MCF 10A (cell line): ENCODE measurements around the gene MERTK. TPM values are rescaled to one million over a fixed set of nuclear protein-coding genes. Genes with fewer than 3 reads are reported as not detected.

Experiments used
- BruUV-seq: library from RNA; stranded (reverse); fragments of 400-500 nt; replicated peaks from 2 replicates; lab custom pipeline; 2021; lab: Mats Ljungman, UMichigan
- CTCF ChIA-PET: fragments of 300-600 bp; sonication (Branson Sonifier 250); formaldehyde crosslinking; extraction: SDS; loops from one replicate; lab custom pipeline; 2021; ENCODE audit warnings: antibody characterized with exemption, inconsistent platforms; lab: Yijun Ruan, JAX
- POLR2A ChIA-PET: fragments of 300-600, 350-650 bp; sonication (Branson Sonifier 250); formaldehyde crosslinking; extraction: SDS; loops from one replicate; lab custom pipeline; 2020; ENCODE audit warnings: antibody characterized with exemption, inconsistent platforms; lab: Yijun Ruan, JAX
- DNase-seq: peaks from one replicate; pipeline ENCODE4 v3.0.0-alpha.2; 2018; ENCODE audit not compliant: unreplicated experiment
- H3K27ac Mint-ChIP-seq: one replicate; pipeline ENCODE4 v1.8.0; 2022; ENCODE audit warnings: mild to moderate bottlenecking, low read depth, mixed read lengths; ENCODE audit not compliant: unreplicated experiment
- H3K27me3 Mint-ChIP-seq: one replicate; pipeline ENCODE4 v1.8.0; 2022; ENCODE audit warnings: mixed read lengths; ENCODE audit not compliant: insufficient read depth, unreplicated experiment
- H3K36me3 Mint-ChIP-seq: one replicate; pipeline ENCODE4 v1.8.0; 2022; ENCODE audit warnings: mild to moderate bottlenecking, moderate library complexity, mixed read lengths; ENCODE audit not compliant: insufficient read depth, unreplicated experiment
- H3K4me1 Mint-ChIP-seq: one replicate; pipeline ENCODE4 v1.8.0; 2022; ENCODE audit warnings: mixed read lengths; ENCODE audit not compliant: insufficient read depth, unreplicated experiment
- H3K4me3 Mint-ChIP-seq: one replicate; pipeline ENCODE4 v1.8.0; 2022; ENCODE audit warnings: mild to moderate bottlenecking, moderate library complexity, mixed read lengths; ENCODE audit not compliant: unreplicated experiment
- H3K9me3 Mint-ChIP-seq: one replicate; pipeline ENCODE4 v1.8.0; 2022; ENCODE audit warnings: mixed read lengths; ENCODE audit not compliant: unreplicated experiment
- intact Hi-C: fragments of 100-400 bp; cut with micrococcal nuclease; formaldehyde crosslinking; loops from 2 replicates; pipeline ENCODE4 v1.14.1; 2022
- total RNA-seq: library from RNA; stranded (reverse); gene quantifications from 2 replicates; pipeline ENCODE4 v1.2.3, GENCODE V29; 2022
- TF ChIP-seq, protein P1 (sequence below): fragments of 200-600 bp; IDR thresholded peaks from one replicate; pipeline ENCODE4 v1.8.0; 2022; ENCODE audit warnings: antibody characterized with exemption, mild to moderate bottlenecking; ENCODE audit not compliant: unreplicated experiment

MERTK gene
- total RNA-seq, 1 experiment from 2014 or later, result 0.19 TPM

DNA sequence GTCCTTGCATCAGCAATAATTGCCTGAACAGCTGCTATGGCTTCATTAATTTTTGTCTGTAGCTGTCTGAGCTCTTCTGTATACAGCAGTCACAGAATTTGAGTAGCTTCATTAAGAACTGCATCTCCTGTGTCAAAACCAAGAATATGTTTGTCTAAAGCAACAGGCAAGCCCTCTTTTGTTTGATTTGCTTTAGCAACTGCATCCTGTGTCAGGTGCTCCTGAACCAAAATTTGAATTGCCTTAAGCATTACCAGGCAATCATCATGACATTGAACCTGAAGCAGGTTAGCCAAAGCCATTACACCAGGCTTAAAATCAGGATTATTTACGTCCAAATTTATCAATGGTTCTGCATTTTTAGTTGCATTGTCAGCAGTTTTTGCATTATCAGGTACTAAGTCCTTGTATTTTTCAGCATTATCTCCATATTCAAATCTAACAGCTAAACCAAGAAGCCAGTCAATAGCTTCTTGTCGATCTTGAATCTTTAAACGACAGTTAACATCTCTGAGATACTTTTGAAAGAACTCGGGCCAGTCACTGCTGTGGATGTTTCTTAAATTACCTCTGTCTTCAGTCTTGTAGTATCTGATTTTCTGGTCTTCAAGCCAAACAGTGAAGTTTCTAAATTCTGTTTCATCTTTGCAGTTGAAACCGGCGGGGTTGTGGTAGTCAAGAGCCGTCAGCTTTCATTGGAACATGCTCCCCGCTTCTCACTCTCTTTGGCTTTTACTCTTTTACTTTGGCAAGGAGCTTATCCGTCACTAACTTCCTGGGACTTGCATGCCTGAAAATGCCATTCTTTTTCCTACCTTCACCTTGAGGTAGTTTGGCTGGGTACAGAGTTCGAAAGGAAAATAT, 42.2 kb downstream of the MERTK start:
- POLR2A ChIA-PET, result no interaction called here

DNA sequence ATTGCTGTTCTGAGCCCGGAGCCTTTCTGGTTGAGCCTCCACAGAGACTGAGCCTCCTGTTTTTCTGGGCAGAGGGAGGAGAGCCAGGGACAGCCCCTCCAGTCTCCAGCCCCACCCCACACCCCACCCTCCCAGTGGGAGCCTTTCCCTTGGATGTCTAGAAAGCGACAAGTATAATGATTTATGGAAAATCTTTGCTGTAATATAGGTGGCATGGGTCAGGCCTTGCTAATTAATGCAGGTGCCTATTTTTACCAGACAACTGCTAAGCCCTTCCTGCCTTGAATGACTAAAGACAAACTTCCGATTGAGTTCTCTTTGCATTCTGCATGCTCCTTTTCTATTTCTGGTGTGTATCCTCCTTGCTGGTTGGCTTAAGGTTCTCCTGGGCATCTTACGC, 43.1 kb downstream of the MERTK start:
- peaks cover 59% of the 10 kb centered on the region for H3K27me3 Mint-ChIP-seq
- BruUV-seq, result no TSS peak
- CTCF ChIA-PET, result no interaction called here
- no peak overlapping the region for H3K27ac Mint-ChIP-seq
- TF ChIP-seq, protein P1, sequence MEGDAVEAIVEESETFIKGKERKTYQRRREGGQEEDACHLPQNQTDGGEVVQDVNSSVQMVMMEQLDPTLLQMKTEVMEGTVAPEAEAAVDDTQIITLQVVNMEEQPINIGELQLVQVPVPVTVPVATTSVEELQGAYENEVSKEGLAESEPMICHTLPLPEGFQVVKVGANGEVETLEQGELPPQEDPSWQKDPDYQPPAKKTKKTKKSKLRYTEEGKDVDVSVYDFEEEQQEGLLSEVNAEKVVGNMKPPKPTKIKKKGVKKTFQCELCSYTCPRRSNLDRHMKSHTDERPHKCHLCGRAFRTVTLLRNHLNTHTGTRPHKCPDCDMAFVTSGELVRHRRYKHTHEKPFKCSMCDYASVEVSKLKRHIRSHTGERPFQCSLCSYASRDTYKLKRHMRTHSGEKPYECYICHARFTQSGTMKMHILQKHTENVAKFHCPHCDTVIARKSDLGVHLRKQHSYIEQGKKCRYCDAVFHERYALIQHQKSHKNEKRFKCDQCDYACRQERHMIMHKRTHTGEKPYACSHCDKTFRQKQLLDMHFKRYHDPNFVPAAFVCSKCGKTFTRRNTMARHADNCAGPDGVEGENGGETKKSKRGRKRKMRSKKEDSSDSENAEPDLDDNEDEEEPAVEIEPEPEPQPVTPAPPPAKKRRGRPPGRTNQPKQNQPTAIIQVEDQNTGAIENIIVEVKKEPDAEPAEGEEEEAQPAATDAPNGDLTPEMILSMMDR, result no peak
- no peaks in the 10 kb centered on the region for H3K36me3 Mint-ChIP-seq
- POLR2A ChIA-PET, result no interaction called here
- DNase-seq, result no peak
- H3K4me1 Mint-ChIP-seq, result peaks cover 5% of the 10 kb centered on the region
- no peak overlapping the region for H3K4me3 Mint-ChIP-seq
- intact Hi-C loops, result no loop called here
- H3K9me3 Mint-ChIP-seq, result no peaks in the 10 kb centered on the region

More for the DNA sequence above, 42.2 kb downstream of the MERTK start:
- TF ChIP-seq, protein P1, result no peak
- no peaks in the 10 kb centered on the region for H3K9me3 Mint-ChIP-seq
- peaks cover 63% of the 10 kb centered on the region for H3K27me3 Mint-ChIP-seq
- CTCF ChIA-PET, result interaction anchor here (0.6 to 1.0 kb wide), 3 partner anchors 48 to 112 kb away, joined by 3 read pairs; no protein-coding TSS in a partner anchor
- BruUV-seq, result no TSS peak
- no peak overlapping the region for H3K4me3 Mint-ChIP-seq
- DNase-seq, result no peak
- no peaks in the 10 kb centered on the region for H3K36me3 Mint-ChIP-seq
- intact Hi-C loops, result no loop called here
- no peaks in the 10 kb centered on the region for H3K4me1 Mint-ChIP-seq
- no peak overlapping the region for H3K27ac Mint-ChIP-seq

DNA sequence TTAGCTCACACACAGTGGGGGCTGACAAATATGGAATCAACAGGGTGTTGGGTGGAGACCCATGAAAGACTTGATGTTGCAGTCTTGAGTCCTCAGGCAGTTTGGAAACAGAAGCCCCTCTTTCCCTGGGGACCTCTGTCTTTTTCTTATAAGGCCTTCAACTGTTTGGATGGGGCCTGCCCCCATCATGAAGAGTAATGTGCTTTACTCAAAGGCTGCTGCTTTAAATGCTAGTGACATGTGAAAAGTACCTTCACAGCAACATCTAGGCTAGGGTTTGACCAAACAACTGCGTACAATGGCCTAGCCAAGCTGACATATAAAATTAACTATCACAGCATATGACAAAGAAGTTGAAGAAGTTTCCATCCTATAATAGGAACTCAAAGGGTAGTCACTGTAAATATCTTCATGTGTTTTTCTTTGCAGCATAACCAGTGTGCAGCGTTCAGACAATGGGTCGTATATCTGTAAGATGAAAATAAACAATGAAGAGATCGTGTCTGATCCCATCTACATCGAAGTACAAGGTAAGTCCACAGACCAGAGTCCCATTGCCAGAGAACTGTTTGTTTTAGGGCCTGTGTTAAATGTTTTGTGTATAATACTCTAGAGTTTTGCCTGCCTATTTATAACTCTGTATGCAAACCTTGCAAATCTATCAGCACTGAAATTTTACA, 46.3 kb downstream of the MERTK start:
- DNase-seq, result no peak
- Mint-ChIP-seq H3K27ac (no peak overlapping the region), H3K4me3 (no peak overlapping the region), H3K9me3 (no peaks in the 10 kb centered on the region), H3K4me1 (peaks cover 6% of the 10 kb centered on the region), H3K27me3 (peaks cover 57% of the 10 kb centered on the region), H3K36me3 (no peaks in the 10 kb centered on the region)
- ChIA-PET CTCF (interaction anchor here (0.6 to 1.0 kb wide), 4 partner anchors 35 to 1187 kb away, joined by 3 to 4 read pairs (median 3); no protein-coding TSS in a partner anchor), POLR2A (no interaction called here)
- intact Hi-C loops, result no loop called here
- BruUV-seq, result no TSS peak
- TF ChIP-seq, protein P1, result no peak
